HG02759 (cell line): Measurements from ENCODE around the gene STAC.
"Not testable (repeated sequence)": the region's sequence is repeated elsewhere in the genome, so short reads cannot be mapped to it uniquely, and the experiment has no call there.

ENCODE experiments used
- ATAC-seq: cut with Tn5 transposase; IDR thresholded peaks from one replicate; pipeline ENCODE4 v1.9.1; 2021; ENCODE audit warnings: mild to moderate bottlenecking, moderate library complexity; ENCODE audit not compliant: unreplicated experiment

Gene STAC

DNA sequence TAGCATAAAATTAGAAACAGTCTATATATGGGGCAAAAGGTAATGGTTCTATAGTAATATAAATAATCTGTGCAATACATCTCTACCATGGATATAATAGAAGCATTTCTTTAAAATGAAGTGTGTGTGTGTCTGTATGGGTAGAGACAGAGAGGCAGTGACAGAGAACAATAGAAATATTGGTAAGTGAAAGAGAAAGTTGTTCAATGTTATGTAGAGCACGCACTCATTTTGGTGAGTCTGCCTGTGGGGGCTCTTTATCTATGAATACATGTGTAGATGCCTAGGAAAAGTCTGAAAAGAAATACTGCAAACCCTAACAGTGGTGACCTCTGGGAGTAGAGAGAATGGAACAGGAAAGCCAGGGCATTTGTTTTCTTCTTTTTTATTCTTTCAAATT lies 182.6 kb downstream of the STAC start:
- ATAC-seq = no peak

- ATAC-seq = no peak
These were observed 194.9 kb downstream of the STAC start for GRCh38 chr3:36575241-36575640.

- not testable (repeated sequence) for ATAC-seq
These were observed 198.1 kb downstream of the STAC start for GRCh38 chr3:36578418-36578817.

DNA sequence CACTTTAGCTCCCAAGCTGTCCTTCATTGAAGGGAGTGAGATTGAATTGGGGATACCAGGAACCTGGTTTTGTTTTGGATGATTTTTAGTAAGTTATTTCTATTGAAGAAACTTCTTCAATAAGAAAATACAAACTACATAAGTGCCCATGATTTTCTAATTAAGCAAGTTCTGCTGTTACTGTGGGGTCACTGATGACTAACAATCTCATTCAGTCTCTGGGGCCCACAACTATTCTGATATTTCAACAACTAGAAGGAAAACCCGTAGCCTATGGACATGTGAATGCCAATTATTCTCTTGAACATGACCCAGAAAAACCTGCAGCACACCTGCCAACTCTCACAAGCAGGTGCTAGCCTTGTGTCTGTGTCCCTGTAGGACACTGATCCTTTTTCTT lies 199.4 kb downstream of the STAC start:
- no peak for ATAC-seq

DNA sequence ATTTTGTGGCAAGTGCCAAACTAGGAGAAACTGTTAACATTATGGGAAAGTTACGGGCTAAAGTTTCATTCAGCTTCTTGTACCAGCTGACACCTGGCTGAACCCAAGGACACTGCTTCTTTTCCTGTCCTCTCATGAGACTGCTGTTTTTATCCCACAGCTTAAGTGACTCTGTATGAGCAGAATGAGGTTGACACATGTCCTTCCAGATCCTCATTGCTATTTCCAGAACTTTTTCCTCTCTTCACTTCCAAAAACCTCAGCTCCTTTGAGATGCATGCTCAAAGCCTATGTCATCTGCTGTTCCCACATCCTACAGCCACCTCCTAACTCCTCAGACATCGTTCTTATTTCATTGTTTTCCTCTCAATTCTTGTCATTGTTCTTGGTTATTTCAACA lies 200.4 kb downstream of the STAC start:
- ATAC-seq = no peak

- ATAC-seq = no peak
These were observed 211.7 kb downstream of the STAC start for GRCh38 chr3:36591959-36592358.

DNA sequence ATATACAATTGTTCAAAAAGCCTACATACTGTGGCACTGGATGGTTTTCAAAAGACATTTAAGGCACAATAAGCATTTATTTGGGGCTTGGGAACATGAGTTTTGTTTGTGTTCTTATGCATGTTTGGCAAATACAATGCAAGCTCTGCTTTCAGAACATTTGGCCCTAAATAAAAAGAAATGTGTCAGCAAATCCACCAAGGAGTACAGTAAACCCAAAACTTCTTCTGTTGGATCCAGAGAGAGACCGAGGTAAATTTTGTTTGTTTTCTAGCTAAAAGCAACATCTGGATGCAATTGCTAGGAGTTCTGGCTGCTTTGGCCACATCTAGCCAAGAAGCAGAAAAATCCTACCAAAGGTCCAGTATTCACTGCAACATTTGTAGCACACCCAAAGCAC lies 215.2 kb downstream of the STAC start:
- no peak for ATAC-seq

DNA sequence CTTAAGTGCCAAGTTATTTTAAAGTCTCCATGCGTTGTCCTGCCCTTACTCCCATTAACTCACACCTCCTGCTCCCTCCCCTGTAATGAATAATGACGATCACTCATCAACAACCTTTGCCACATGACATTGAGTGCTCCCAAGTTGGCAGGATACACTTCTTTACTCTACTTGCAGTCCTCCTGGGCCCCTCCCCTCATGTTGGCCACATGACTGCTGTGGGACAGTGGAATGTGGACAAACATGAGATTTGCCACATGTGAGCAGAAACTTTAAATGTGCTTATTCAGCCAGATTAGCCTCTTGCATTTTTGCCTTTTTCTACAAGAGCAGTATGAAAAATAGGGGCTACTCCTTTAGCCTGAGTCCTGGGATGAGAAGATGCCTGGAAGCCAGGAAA lies 216.1 kb downstream of the STAC start:
- ATAC-seq = no peak

GRCh38 chr3:36597422-36597821 lies 217.1 kb downstream of the STAC start:
- no peak for ATAC-seq
